HEK293 (cell line): Measurements from ENCODE around the gene COASY.

Source experiments
- CTCF ChIA-PET: fragments of 350-600 bp; formaldehyde crosslinking; extraction: SDS; loops from one replicate; lab custom pipeline; 2021; ENCODE audit warnings: antibody characterized with exemption; lab: Yijun Ruan, JAX
- POLR2A ChIA-PET: fragments of 300-600 bp; formaldehyde crosslinking; extraction: SDS; loops from one replicate; lab custom pipeline; 2020; ENCODE audit warnings: antibody characterized with exemption, inconsistent platforms; lab: Yijun Ruan, JAX
- H3K27ac ChIP-seq: fragments of 200-500 bp; sonication (Bioruptor generic); 2 replicates; pipeline ENCODE4 v1.5.1; 2014; ENCODE audit warnings: low read depth, low read length, control low read depth, inconsistent platforms; ENCODE audit errors: extremely low read depth
- H3K36me3 ChIP-seq, 2 experiments: fragments of 200-500 bp in 1 of 2; sonication (Bioruptor generic) in 1 of 2; 1 replicate in 1 of 2; 2 replicates in 1 of 2; pipeline ENCODE4 v1.5.1; 2014 to 2017; ENCODE audit warnings: inconsistent platforms in 2 of 2, low read length in 2 of 2; ENCODE audit not compliant: control insufficient read depth in 2 of 2, insufficient read depth in 1 of 2
- H3K4me1 ChIP-seq: fragments of 200-500 bp; sonication (Bioruptor generic); 2 replicates; pipeline ENCODE4 v1.5.1; 2014; ENCODE audit warnings: mild to moderate bottlenecking, low read length, inconsistent platforms; ENCODE audit not compliant: control insufficient read depth, insufficient read depth
- H3K4me3 ChIP-seq: 2 replicates; pipeline ENCODE4 v1.5.1; 2011; ENCODE audit warnings: low read depth, mild to moderate bottlenecking, control low read depth, low read length, moderate library complexity
- H3K9me3 ChIP-seq: fragments of 200-500 bp; sonication (Bioruptor generic); 2 replicates; pipeline ENCODE4 v1.5.1; 2014; ENCODE audit warnings: low read depth, low read length, inconsistent platforms; ENCODE audit not compliant: control insufficient read depth, insufficient read depth
- BCL11A ChIP-seq: fragments of 450-650 bp; formaldehyde crosslinking; IDR thresholded peaks from 2 replicates; pipeline ENCODE4 v1.5.1; 2016; ENCODE audit warnings: low read depth, missing biosample characterization, missing genetic modification characterization
- CTCF ChIP-seq: fragments of 450-650 bp; formaldehyde crosslinking; IDR thresholded peaks from 2 replicates; pipeline ENCODE4 v1.5.1; 2016; ENCODE audit warnings: missing biosample characterization, missing genetic modification characterization
- GLIS1 ChIP-seq: fragments of 450-650 bp; formaldehyde crosslinking; IDR thresholded peaks from 2 replicates; pipeline ENCODE4 v1.5.1; 2016; ENCODE audit warnings: missing biosample characterization, missing genetic modification characterization
- HOXD13 ChIP-seq: sonication (generic); formaldehyde crosslinking; IDR thresholded peaks from 2 replicates; pipeline ENCODE4 v1.8.0; 2022; ENCODE audit warnings: missing genetic modification reagents, borderline replicate concordance
- ZIC2 ChIP-seq: fragments of 450-650 bp; formaldehyde crosslinking; IDR thresholded peaks from 2 replicates; pipeline ENCODE4 v1.5.1; 2016; ENCODE audit warnings: missing biosample characterization, missing genetic modification characterization
- ZNF138 ChIP-seq: fragments of 450-650 bp; formaldehyde crosslinking; IDR thresholded peaks from 2 replicates; pipeline ENCODE4 v1.5.1; 2016; ENCODE audit warnings: missing biosample characterization, missing genetic modification characterization, borderline replicate concordance
- ZNF140 ChIP-seq: fragments of 450-650 bp; formaldehyde crosslinking; IDR thresholded peaks from 2 replicates; pipeline ENCODE4 v1.5.1; 2016; ENCODE audit warnings: missing biosample characterization, missing genetic modification characterization
- ZNF174 ChIP-seq: fragments of 450-650 bp; formaldehyde crosslinking; IDR thresholded peaks from 2 replicates; pipeline ENCODE4 v1.5.0; 2017; ENCODE audit warnings: missing biosample characterization, mild to moderate bottlenecking, missing genetic modification characterization
- ZNF175 ChIP-seq: fragments of 450-650 bp; formaldehyde crosslinking; IDR thresholded peaks from 2 replicates; pipeline ENCODE4 v1.5.1; 2016; ENCODE audit warnings: missing biosample characterization, missing genetic modification characterization
- ZNF354C ChIP-seq: fragments of 450-650 bp; formaldehyde crosslinking; IDR thresholded peaks from 2 replicates; pipeline ENCODE4 v1.5.1; 2016; ENCODE audit warnings: missing biosample characterization, missing genetic modification characterization, low read depth, borderline replicate concordance
- ZNF366 ChIP-seq: fragments of 450-650 bp; formaldehyde crosslinking; conservative IDR thresholded peaks from 2 replicates; pipeline ENCODE4 v1.5.1; 2016; ENCODE audit warnings: missing biosample characterization, missing genetic modification characterization
- ZNF391 ChIP-seq: fragments of 450-650 bp; formaldehyde crosslinking; IDR thresholded peaks from 2 replicates; pipeline ENCODE4 v1.5.1; 2016; ENCODE audit warnings: low read depth, missing biosample characterization, missing genetic modification characterization, borderline replicate concordance
- ZNF571 ChIP-seq: fragments of 450-650 bp; formaldehyde crosslinking; IDR thresholded peaks from 2 replicates; pipeline ENCODE4 v1.5.0; 2017; ENCODE audit warnings: missing biosample characterization, missing genetic modification characterization
- ZNF600 ChIP-seq: fragments of 450-650 bp; formaldehyde crosslinking; IDR thresholded peaks from 2 replicates; pipeline ENCODE4 v1.5.1; 2016; ENCODE audit warnings: missing biosample characterization, missing genetic modification characterization
- ZNF626 ChIP-seq: fragments of 450-650 bp; sonication (Bioruptor Pico); formaldehyde crosslinking; IDR thresholded peaks from 2 replicates; pipeline ENCODE4 v1.5.1; 2018; ENCODE audit warnings: missing biosample characterization, missing genetic modification characterization, inconsistent platforms
- ZNF660 ChIP-seq: fragments of 450-650 bp; IDR thresholded peaks from 2 replicates; pipeline ENCODE4 v1.5.1; 2018; ENCODE audit warnings: missing biosample characterization, mild to moderate bottlenecking, missing genetic modification characterization
- ZNF837 ChIP-seq: fragments of 450-650 bp; formaldehyde crosslinking; IDR thresholded peaks from 2 replicates; pipeline ENCODE4 v1.5.1; 2016; ENCODE audit warnings: missing biosample characterization, missing genetic modification characterization
- TF ChIP-seq, protein P1 (sequence below): fragments of 450-650 bp; formaldehyde crosslinking; IDR thresholded peaks from 2 replicates; pipeline ENCODE4 v1.5.1; 2016; ENCODE audit warnings: missing biosample characterization, missing genetic modification characterization
- TF ChIP-seq, protein P2 (sequence below): fragments of 450-650 bp; formaldehyde crosslinking; IDR thresholded peaks from 2 replicates; pipeline ENCODE4 v1.5.0; 2017; ENCODE audit warnings: missing biosample characterization, missing genetic modification characterization, borderline replicate concordance
- TF ChIP-seq, protein P3 (sequence below): fragments of 450-650 bp; formaldehyde crosslinking; IDR thresholded peaks from 2 replicates; pipeline ENCODE4 v1.5.1; 2016; ENCODE audit warnings: missing biosample characterization, missing genetic modification characterization, borderline replicate concordance
- TF ChIP-seq, protein P4 (sequence below): fragments of 450-650 bp; formaldehyde crosslinking; IDR thresholded peaks from 2 replicates; pipeline ENCODE4 v1.5.1; 2017; ENCODE audit warnings: missing biosample characterization, missing genetic modification characterization

The COASY gene

GRCh38 chr17:42560246-42560645, 1.7 kb upstream of the COASY start:
- ChIA-PET POLR2A (interaction anchor here (1.0 kb wide), 1 partner anchor 17 kb away, joined by 3 read pairs; no protein-coding TSS in a partner anchor), CTCF (interaction anchor here (2.1 kb wide), 1 partner anchor 12 kb away, joined by 6 read pairs; no protein-coding TSS in a partner anchor)
- H3K27ac ChIP-seq, result no peak overlapping the region
- TF ChIP-seq, protein P1, sequence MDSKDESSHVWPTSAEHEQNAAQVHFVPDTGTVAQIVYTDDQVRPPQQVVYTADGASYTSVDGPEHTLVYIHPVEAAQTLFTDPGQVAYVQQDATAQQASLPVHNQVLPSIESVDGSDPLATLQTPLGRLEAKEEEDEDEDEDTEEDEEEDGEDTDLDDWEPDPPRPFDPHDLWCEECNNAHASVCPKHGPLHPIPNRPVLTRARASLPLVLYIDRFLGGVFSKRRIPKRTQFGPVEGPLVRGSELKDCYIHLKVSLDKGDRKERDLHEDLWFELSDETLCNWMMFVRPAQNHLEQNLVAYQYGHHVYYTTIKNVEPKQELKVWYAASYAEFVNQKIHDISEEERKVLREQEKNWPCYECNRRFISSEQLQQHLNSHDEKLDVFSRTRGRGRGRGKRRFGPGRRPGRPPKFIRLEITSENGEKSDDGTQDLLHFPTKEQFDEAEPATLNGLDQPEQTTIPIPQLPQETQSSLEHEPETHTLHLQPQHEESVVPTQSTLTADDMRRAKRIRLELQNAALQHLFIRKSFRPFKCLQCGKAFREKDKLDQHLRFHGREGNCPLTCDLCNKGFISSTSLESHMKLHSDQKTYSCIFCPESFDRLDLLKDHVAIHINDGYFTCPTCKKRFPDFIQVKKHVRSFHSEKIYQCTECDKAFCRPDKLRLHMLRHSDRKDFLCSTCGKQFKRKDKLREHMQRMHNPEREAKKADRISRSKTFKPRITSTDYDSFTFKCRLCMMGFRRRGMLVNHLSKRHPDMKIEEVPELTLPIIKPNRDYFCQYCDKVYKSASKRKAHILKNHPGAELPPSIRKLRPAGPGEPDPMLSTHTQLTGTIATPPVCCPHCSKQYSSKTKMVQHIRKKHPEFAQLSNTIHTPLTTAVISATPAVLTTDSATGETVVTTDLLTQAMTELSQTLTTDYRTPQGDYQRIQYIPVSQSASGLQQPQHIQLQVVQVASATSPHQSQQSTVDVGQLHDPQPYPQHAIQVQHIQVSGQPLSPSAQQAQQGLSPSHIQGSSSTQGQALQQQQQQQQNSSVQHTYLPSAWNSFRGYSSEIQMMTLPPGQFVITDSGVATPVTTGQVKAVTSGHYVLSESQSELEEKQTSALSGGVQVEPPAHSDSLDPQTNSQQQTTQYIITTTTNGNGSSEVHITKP (tag by site-specific recombination), result no peak
- TF ChIP-seq, protein P2, sequence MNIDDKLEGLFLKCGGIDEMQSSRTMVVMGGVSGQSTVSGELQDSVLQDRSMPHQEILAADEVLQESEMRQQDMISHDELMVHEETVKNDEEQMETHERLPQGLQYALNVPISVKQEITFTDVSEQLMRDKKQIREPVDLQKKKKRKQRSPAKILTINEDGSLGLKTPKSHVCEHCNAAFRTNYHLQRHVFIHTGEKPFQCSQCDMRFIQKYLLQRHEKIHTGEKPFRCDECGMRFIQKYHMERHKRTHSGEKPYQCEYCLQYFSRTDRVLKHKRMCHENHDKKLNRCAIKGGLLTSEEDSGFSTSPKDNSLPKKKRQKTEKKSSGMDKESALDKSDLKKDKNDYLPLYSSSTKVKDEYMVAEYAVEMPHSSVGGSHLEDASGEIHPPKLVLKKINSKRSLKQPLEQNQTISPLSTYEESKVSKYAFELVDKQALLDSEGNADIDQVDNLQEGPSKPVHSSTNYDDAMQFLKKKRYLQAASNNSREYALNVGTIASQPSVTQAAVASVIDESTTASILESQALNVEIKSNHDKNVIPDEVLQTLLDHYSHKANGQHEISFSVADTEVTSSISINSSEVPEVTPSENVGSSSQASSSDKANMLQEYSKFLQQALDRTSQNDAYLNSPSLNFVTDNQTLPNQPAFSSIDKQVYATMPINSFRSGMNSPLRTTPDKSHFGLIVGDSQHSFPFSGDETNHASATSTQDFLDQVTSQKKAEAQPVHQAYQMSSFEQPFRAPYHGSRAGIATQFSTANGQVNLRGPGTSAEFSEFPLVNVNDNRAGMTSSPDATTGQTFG (tag by site-specific recombination), result no peak
- no peak for TF ChIP-seq HOXD13 (CRISPR knock-in tag)
- peak; percentile 54; the same call in 1 of the 2 replicates for TF ChIP-seq GLIS1 (tag by site-specific recombination)
- TF ChIP-seq ZNF138 (tag by site-specific recombination), result no peak
- TF ChIP-seq ZIC2 (tag by site-specific recombination), result peak; percentile 35; the same call in 1 of the 2 replicates
- TF ChIP-seq ZNF354C (tag by site-specific recombination), result no peak
- peaks cover 7% of the 10 kb centered on the region; the same call in 1 of the 2 replicates for H3K4me1 ChIP-seq
- peaks cover 0 to 24% of the 10 kb centered on the region in 2 experiments; a peak in 2 of 3 replicates for H3K36me3 ChIP-seq
- no peak overlapping the region for H3K4me3 ChIP-seq
- no peaks in the 10 kb centered on the region for H3K9me3 ChIP-seq

DNA sequence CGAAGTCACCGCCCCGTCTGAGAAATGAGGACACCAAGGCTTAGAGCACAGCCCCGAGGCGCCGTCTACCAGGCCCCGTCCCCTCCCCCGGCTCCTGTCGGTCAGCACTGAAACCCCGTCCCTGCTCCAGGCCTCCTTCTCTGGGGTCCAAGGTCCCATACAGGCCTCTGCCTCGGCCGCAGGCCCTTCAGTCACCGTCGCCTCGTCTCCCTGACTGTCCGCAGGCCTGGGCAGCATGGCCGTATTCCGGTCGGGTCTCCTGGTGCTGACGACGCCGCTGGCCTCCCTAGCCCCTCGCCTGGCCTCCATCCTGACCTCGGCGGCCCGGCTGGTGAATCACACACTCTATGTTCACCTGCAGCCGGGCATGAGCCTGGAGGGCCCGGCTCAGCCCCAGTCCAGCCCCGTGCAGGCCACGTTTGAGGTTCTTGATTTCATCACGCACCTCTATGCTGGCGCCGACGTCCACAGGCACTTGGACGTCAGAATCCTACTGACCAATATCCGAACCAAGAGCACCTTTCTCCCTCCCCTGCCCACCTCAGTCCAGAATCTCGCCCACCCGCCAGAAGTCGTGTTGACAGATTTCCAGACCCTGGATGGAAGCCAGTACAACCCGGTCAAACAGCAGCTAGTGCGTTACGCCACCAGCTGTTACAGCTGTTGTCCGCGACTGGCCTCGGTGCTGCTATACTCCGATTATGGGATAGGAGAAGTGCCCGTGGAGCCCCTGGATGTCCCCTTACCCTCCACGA, 617 bp downstream of the COASY start:
- ChIA-PET POLR2A (interaction anchor here (0.8 kb wide), 1 partner anchor 8 kb away, joined by 5 read pairs; no protein-coding TSS in a partner anchor), CTCF (interaction anchor here (0.6 to 1.7 kb wide), 5 partner anchors 8 to 18 kb away, joined by 3 to 4 read pairs (median 3); no protein-coding TSS in a partner anchor)
- H3K9me3 ChIP-seq, result no peaks in the 10 kb centered on the region
- peak overlapping the region; percentile 87 for H3K27ac ChIP-seq
- peaks cover 0 to 38% of the 10 kb centered on the region in 2 experiments; a peak in 2 of 3 replicates for H3K36me3 ChIP-seq
- peak overlapping the region; percentile 89 for H3K4me3 ChIP-seq
- peaks cover 10% of the 10 kb centered on the region; the same call in 1 of the 2 replicates for H3K4me1 ChIP-seq
- no peak for TF ChIP-seq ZNF626 (tag by site-specific recombination)
- TF ChIP-seq ZNF366 (tag by site-specific recombination), result no peak
- no peak for TF ChIP-seq ZNF140
- no peak for TF ChIP-seq ZNF175 (tag by site-specific recombination)
- TF ChIP-seq, protein P3, sequence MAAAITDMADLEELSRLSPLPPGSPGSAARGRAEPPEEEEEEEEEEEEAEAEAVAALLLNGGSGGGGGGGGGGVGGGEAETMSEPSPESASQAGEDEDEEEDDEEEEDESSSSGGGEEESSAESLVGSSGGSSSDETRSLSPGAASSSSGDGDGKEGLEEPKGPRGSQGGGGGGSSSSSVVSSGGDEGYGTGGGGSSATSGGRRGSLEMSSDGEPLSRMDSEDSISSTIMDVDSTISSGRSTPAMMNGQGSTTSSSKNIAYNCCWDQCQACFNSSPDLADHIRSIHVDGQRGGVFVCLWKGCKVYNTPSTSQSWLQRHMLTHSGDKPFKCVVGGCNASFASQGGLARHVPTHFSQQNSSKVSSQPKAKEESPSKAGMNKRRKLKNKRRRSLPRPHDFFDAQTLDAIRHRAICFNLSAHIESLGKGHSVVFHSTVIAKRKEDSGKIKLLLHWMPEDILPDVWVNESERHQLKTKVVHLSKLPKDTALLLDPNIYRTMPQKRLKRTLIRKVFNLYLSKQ (tag by site-specific recombination), result no peak
- no peak for TF ChIP-seq CTCF (tag by site-specific recombination)
- no peak for TF ChIP-seq ZNF391 (tag by site-specific recombination)
- peak; percentile 88 for TF ChIP-seq ZNF600 (tag by site-specific recombination)
- TF ChIP-seq, protein P4, sequence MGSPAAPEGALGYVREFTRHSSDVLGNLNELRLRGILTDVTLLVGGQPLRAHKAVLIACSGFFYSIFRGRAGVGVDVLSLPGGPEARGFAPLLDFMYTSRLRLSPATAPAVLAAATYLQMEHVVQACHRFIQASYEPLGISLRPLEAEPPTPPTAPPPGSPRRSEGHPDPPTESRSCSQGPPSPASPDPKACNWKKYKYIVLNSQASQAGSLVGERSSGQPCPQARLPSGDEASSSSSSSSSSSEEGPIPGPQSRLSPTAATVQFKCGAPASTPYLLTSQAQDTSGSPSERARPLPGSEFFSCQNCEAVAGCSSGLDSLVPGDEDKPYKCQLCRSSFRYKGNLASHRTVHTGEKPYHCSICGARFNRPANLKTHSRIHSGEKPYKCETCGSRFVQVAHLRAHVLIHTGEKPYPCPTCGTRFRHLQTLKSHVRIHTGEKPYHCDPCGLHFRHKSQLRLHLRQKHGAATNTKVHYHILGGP (tag by site-specific recombination), result no peak
- TF ChIP-seq ZNF571 (tag by site-specific recombination), result no peak
- TF ChIP-seq ZNF660 (tag by site-specific recombination), result no peak
- no peak for TF ChIP-seq ZNF837 (tag by site-specific recombination)
- TF ChIP-seq ZNF174 (tag by site-specific recombination), result no peak
- TF ChIP-seq BCL11A (tag by site-specific recombination), result 0 out of 2 replicates have a peak, but pooled peaks have one; percentile 4
